ENCODE measurements around the gene RBX1.

DNA sequence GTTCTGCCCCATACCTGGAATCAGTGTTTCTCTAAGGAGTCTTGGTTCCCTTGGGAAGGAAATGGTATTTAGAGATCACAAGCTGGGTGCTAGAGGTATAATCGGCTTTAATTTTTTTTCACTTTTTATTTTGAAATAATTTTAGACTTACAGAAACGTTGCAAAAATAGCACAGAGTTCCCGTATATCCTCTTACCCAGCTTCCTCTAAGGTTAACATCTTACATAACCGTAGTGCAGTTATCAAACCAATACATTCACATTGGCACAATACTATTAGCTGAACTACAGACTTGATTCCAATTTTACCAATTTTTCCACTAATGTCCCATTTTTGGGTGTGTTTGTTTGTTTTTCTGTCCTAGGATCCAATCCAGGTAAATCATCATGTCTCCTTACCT lies 63.8 kb downstream of the RBX1 start:
- TF ChIP-seq POLR2A (IDR thresholded peaks at IDR 0.05) (no peak), POLR2AphosphoS5 (IDR thresholded peaks at IDR 0.05) (no peak), EP300 (IDR thresholded peaks at IDR 0.05) (no peak)
- TF ChIP-seq, protein P1, sequence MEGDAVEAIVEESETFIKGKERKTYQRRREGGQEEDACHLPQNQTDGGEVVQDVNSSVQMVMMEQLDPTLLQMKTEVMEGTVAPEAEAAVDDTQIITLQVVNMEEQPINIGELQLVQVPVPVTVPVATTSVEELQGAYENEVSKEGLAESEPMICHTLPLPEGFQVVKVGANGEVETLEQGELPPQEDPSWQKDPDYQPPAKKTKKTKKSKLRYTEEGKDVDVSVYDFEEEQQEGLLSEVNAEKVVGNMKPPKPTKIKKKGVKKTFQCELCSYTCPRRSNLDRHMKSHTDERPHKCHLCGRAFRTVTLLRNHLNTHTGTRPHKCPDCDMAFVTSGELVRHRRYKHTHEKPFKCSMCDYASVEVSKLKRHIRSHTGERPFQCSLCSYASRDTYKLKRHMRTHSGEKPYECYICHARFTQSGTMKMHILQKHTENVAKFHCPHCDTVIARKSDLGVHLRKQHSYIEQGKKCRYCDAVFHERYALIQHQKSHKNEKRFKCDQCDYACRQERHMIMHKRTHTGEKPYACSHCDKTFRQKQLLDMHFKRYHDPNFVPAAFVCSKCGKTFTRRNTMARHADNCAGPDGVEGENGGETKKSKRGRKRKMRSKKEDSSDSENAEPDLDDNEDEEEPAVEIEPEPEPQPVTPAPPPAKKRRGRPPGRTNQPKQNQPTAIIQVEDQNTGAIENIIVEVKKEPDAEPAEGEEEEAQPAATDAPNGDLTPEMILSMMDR (IDR thresholded peaks at IDR 0.05) = no peak
